Measurements from ENCODE around the gene HTRA2.

HTRA2 gene

DNA sequence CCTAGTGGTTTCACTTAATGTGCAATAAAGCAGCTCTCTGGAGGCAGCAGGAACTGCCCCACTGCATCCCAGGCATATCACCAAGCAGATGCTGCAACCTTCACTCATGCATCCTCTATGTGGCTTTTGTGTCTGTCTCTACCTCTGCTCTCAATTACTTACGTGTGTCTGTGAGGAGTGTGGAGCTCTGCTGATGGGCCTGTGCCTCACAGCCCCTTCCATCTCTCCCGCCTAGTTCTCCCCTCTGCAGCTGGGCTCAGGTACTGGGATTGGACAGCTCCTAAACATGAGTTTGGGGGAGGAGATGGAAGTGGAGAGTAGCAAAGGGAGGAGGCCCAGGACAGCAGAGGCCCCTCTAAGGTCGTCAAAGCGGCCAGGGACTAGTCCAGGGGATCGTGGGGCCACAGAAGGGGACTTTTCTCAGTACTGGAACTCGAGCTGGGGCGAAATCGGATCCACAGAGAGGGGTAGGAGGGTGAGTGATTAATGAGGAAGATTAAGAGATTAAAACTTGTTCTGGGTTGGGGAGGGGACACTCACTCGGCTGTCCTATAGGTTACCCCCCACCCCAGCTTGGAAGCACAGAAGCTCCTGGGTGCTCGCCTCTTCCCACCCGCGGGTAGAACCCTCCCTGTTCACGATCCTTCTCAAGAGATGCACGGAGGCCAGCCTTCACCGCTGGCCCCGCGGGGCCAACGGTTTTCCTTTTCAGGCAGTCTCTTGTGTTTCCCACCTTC lies 28.2 kb upstream of the HTRA2 start:
- no peak for FAIRE-seq

DNA sequence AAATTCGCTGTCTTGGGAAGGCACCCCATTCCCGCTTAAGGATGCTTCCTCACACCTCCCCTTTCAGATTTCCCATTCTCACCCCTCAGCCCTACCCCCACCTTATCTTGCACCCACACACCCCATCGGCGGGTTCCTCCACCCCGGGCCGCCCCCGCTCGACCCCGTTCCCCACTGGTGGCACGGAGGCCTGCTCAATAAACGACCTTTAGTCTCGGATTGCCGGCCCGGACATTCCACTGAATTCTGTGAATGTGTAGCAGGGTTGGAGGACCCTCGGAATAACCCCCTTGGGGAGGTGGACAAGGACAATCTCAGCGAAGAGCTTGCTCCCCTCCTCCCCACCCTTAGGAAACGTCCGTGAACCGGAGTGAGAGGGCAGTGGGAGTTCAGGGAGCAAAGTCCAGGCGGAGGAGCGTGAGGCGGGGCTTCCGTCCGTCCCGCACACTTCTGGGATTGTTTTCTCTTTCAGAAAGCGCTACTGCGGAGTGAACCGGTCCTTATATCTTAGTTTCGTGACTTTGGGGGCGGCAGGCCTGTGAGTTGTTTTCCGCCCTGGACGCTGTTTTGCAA lies 27.5 kb upstream of the HTRA2 start:
- FAIRE-seq: no peak

DNA sequence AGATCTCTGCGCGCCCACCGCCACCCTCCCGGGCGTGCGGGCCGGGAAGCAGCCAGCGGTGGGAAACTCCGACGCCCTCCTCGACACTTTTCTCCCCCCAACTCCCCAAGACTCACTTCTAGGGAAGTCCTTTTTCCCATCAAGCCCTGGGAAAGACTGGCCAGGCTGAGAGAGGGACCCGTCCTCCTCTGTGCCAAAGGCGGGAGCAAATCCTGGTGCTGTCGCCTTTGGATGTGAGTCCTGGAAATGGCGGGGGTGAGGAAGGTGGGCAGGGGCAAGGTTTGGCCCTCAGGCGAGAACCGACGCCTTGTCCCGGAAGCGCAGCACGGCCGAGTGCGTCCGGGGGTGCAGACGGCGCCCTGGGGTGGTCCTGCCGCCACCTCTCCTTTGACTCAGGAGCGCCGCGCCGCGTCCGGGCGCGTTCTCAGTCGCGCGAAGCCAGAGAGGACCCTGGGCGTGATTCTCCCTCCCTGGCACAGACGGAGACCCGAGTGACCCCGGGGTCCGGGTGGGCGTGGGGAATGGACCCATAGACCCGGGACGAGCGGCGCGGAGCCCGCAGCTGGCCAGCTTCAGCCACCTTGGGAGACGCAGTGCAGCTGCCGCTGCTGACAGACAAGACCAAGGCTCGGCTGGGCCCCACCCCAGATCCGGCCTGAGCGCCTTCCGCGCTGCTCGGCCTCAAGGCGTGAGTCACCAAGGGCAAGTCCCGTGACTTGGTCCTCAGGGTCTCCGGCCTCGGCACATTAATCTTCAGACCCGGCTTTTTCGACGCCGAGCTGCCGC lies 26.8 kb upstream of the HTRA2 start:
- FAIRE-seq: no peak

DNA sequence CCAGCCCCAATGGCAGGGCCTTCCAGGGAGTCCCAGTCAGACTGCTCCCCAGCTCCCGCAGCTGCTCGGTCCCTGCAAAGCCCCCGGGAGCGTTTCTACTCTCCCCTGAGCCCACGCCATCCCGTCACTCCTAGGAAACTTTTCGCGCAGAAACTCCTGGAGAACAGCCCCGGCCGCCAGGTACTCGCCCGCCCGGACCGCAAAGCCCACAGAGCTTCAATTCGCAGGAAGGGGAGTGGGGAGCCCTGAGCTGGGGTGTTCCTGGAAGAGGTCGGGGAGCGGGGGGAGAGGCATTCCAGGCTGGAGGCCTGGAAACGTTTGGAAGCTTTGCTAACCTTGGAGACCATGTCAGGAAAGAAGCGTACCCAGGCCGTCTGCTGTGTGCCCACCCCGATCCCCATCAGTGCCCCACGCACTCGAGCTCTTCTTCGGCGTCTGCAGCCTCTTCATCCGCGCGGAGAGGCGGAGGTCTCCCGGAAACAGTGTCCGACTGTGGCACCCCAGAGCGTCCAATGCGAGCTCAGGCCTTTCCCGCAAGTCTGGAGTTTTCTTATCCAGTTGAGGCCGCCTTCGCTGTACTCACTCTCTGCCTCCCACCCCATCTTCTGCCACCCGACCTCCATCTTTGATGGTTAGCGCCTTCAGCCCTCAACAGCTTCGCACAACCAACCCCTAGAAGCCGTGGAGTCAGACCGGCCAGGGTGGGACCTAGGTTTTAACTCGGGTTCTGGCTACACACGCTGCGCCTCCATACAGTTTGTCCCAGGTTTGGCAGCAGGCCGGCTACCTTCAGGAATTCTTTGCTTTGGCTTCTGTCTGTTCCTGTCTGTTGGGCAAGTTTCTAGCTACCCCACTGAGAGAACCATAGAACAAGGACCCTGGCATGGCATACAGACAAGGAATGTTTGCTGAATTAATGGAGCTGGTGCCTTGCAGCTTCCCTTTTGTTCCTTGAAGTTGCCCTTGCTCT lies 25.9 kb upstream of the HTRA2 start:
- no peak for FAIRE-seq

DNA sequence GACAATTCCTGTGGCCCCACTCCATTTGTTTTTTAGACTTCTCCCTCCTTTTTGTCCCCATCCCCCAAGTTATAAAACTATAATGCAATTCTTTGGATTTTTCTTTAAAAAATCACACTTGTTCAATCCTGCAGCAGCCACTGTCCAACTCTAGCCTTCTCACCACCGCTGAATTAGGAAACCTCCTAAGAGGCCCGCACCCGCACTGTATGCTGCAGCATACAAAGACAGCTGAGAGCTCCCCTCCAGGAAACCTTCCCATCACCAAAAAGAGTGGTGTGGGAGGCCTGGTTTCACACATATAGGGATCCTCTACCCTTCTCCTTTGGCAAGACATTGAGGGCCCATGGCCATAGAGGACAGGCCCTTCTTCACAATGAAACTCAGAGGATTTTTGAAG lies 25.1 kb upstream of the HTRA2 start:
- no peak for FAIRE-seq

DNA sequence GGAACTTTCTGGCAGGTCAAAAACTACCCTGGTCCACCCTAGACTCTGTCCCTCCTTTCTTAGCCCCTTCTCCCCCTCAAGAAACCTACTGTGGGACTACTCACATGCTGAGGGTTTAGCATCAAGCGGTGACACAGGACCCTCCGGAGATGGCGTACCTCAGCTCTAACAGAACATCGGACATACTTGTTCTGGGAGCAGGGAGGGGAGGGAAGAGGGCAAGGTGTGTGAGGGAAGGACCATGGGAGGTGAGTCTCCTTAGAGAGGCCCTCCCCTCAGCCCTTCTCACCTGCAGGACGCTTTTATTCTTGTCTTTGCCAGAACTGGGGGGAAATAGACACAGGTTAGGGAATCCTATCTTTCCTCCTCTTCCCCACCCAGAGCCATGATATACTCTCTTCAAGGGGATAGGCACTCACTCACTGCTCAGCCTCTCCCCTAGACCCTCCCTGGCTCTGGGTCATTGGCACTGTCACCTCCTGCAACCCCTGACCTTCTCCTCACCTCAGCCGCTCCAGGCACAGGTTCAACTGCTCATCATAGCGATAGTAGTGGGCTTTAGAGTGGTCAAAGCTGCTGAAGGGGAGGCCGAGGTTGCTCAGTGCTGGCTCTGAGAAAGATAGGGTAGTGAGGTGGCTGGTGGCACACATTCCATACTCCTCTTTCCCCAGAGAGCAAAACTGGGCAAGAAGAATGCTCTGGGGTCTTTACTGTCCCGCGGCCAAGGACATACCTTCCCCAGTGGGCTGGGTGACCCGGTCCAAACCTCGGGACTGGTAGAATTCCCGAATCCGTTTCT lies 24.1 kb upstream of the HTRA2 start:
- no peak for FAIRE-seq

DNA sequence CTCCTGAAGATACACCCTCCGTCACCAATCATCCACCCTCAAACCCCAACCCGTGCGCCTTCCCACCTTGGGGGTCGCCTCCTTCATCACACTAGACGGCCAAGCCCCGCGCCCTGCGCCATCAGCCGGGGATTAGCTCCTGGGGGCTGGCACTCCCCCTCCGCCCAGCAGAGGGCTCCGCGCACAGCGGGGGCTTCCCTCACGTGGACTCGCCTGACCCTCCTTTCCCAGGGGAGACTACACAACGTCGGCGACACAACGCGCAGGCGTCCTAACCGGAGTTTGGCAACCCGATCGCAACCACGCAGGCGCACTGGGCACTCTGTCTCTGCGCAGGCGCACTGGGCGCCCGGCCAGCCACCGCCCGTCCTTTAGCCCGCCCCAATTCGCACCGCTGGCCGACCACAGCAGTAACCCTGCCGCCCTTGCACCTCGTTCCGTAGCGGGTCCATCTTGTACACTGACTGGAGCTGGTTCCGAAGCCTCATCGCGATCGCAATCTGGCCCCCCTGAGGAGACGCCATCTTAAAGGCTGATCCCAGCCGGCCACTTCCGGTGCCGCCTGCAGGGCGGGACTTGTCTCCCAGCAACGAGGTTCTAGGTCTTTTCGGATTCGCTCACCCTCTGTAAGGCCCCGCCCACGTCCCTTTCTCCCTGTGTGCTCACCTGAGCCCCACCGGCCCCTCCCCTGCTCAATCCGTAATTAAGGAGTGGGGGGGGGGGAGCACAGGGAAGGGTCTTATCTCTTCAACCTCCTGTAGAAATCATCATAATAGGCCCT lies 22.4 kb upstream of the HTRA2 start, which contains the start of gene PCGF1:
Gene PCGF1, minus strand, starts transcription at position 551 of the 781 bp plus-strand sequence. Its CDS starts 27 bp downstream, at position 524.
- FAIRE-seq: no peak

DNA sequence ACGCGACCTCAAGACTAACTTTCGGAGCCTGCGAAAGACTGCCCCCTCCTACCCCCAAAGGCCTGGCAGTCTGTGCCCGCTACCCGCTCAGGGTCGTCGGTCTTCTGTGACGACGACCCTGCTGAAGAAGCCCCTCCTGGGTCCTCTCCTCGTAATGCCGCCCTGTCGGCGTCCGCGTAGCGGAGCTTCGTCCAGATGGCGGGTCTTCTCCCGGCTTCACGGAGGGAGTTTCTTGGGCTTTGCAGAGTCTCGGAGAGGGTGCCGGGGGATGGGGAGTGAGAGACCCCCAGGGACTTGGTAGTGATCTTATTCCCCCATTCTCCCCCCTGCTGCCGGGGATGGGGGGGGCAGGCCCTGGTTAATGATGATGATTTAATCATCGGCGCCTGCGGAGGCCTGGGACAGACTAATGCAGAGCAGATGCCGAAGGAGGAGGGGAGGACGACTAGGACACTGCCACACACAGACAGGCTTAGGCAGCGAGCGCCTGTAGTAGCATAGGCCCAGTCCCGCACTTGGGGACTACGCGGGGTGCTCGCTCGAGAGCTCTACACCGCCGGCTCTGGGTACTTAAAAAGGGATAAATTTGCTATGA lies 21.7 kb upstream of the HTRA2 start:
- no peak for FAIRE-seq

DNA sequence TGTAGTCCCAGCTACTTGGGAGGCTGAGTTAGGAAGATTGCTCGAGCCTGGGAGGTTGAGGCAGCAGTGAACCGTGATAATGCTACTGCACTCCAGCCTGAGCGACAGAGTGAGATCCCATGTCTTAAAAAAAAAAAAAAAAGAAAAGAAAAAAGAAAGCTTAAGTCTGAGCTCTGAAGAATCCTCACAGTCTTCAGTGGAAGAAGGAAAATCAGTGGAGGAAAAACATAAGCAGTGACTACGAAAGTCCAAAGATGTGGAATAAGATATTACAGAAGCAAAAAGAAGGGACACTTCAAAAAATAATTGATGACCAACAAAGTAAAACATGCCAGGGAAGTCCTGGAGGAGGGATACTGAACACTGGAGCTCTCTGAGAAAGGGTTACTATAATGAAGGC lies 19.5 kb upstream of the HTRA2 start:
- FAIRE-seq: no peak

DNA sequence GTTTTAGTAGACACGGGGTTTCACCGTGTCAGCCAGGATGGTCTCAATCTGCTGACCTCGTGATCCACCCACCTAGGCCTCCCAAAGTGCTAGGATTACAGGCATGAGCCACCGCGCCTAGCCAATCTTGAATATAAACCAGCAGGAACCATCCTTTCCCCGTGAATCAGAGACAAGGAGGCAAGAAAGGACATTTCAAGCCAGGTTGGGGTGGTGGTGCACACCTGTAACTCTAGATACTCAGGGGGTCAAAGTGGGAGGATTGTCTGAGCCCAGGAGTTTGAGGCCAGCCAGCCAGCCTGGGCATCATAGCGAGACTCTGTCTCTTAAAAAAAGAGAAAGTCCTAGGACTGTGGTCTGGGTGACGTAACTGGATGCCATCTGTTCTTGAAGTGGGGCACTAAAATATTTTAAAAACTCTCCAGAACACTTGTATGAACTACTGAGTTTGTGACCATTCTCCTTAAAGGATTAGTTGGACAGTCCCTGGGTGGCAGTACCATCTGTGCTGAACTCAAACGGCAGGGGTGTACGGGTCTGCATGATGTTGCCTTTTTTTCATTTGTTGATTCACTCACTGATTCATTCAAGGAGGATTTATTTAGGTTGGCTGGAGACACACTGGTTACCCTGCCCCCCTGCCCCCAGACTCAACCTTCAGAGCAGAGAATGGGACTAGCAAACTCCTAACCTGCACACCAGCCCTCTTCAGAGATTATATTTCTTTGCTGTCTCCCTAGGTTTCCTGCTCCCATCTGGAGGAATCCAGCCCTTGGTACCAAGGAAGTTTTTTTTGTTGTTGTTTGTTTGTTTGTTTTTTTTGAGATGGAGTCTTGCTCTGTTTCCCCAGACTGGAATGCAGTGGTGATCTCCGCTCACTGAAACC lies 18.4 kb upstream of the HTRA2 start:
- FAIRE-seq: no peak

DNA sequence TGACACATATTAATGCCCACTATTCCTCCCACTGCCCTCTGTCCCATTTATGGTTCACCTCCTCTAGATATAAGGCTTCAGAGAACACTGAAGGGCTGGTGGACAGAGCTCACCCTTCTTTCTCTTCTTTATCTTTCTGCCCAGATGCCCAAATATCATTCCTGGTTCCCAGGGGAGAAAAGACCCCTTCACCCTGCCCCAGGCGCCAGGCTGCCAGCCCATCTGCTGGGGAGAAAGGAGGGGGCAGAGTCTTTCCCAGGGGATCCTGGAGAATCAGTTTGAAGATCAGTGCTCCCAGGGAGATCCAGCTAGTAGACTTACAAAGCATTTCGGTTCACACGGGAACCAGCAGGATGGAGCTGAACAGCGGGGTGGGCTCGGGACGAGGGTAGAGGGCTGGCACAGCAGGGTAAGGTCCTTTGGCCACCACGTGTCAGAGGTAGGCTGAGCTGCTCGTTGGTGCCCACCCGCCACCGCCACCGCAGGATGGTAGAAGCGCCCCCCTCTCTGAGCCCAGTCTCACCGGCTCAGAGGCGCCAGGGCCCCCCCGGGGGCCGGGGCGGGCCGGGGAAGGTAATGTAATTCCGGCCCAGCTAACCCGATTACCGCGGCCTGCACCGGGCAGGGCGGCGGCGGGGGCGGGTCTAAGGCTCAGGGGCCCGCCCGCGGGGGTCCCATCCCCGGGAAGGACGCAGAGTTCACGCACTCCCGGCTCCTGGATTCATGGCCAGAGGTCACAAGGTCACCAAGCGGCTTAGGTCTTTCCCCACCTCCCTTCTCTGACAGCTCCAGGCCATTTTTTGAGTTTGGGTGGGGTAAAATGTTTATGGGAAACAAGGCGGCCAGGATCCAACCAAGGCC lies 16.8 kb upstream of the HTRA2 start:
- no peak for FAIRE-seq

DNA sequence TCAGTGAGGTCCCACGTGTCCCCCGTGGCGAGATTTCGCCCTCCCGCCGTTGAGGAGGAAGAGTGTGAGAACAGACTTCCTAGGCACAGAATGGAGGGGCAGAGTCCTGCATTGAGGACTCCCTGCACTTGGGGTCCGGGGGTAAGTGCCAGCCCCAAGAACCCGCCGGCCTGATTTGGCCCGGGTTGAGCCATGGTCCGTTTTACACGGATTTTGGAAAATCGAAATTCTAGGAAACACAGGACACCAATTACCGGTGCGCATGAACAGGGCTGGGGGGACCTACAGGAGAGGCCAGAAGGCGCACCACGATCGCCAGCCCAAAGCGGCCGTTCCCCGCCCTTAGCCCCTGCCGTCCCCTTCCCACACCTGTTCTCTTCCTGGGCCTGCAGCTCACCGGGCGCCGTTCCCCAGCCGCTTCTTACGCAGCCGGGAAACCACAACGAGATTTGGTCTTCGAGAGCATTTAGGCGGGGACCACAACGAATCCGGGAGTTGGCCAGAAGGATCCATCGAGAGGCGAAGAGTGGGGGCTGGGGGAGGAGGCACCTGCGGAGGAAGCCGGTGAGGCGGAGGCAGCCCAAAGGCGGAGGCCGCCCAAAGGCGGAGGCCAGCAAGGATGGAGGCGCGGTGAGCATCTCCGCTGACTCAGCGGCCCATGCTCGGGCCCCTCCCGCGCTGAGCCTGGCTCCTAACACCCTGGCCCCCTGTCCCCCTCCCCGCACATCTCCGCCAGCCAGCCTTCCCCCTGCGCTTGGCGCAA lies 15.9 kb upstream of the HTRA2 start:
- no peak for FAIRE-seq

DNA sequence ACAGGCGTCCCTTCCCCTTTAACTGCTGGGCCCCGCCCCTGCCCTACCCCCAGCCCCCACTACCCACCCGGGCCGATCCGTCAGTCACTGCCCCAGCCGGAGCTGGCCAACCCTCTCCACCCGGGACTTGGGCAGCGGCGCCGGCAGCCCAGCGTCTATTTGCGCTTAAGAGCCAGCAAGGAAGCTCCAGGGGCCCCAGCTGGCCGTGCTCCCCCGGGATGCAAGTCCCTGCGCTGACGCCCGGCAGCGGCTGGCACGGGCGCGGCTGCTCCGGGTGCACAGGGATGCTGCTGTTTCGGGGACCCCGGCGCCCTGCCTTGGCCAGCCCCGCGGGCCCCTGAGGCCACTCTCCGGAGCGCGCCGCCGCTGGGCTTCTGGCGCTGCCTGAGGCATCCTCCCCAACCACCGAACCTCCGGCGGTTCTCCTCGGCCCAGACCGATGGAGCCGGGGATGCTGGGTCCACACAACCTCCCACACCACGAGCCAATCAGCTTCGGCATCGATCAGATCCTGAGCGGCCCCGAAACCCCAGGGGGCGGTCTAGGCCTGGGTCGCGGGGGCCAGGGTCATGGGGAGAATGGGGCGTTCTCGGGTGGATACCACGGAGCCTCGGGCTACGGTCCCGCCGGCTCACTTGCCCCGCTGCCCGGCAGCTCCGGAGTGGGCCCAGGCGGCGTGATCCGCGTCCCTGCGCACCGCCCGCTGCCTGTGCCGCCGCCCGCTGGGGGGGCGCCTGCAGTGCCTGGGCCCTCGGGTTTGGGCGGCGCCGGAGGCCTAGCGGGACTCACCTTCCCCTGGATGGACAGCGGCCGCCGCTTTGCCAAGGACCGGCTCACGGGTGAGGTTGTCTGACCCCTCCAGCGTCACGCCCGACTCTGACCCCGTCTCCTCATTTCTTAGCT lies 15.1 kb upstream of the HTRA2 start, which contains the start of gene TLX2:
Gene TLX2, plus strand, starts transcription at position 83 of the 903 bp plus-strand sequence. Its CDS starts 357 bp downstream, at position 440.
- FAIRE-seq: no peak

DNA sequence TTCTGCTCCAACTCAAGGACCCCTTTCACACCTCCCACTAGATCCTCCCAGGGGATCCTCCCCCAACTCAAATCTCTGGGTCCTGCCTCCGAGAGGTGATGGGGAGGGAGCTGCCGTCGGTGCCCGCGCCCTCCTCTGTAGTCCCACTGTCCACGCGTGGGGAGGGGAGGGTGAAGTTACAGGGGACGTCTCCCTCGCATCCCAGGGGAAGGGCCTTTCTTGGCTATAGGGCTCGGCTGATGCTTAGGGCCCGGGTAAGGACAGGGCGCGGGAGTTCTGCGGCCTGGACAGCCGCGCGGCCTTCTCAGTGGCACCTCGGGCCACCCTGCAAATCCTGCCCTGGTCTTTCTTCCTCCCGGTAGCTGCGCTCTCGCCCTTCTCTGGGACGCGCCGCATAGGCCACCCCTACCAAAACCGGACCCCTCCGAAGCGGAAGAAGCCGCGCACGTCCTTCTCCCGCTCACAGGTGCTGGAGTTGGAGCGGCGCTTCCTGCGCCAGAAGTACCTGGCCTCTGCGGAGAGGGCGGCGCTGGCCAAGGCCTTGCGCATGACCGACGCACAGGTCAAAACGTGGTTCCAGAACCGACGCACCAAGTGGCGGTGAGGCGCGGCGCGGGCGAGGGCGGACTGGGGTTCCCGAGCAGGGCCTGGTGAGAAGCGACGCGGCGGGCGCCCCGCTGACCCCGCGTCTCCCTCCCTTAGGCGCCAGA lies 14.3 kb upstream of the HTRA2 start:
- no peak for FAIRE-seq

DNA sequence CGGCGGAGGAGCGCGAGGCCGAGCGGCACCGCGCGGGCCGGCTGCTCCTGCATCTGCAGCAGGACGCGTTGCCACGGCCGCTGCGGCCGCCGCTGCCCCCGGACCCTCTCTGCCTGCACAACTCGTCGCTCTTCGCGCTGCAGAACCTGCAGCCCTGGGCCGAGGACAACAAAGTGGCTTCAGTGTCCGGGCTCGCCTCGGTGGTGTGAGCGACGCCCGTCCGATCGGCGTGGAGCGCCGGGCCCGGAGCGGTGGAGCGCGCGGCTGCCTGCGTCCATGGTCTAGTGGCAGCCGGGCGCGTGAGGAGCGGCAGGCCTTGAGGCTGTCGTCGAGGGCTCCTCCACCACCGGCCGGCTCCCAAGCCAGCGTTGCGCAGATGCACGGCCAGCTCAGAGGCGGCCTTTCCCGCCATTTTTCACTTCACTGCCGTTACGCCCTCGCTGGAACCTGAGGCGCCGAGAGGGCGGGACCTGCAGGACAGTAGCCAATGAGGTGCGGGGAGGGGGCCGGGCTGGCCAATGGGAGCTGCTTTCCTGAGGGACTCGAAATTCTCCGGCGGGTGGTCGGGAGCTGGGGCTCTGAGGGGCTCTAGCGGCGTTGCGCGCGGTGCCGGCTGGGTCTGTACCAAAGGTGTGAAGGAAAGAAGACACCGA lies 13.6 kb upstream of the HTRA2 start:
- no peak for FAIRE-seq

All from A204.1 (cell line).